ENCODE data around the gene TOLLIP.

- no peak for TF ChIP-seq CTCF (IDR thresholded peaks at IDR 0.05; ENCODE audit: insufficient read depth, low read length)
- TF ChIP-seq REST (IDR thresholded peaks at IDR 0.05; ENCODE audit: insufficient replicate concordance, low read depth): no peak
- TF ChIP-seq SPI1 (IDR thresholded peaks at IDR 0.05; ENCODE audit: borderline replicate concordance, low read depth): no peak
Observed at GRCh38 chr11:1252371-1253102, 56.9 kb downstream of the TOLLIP start.
